ENCODE data around the gene GPR108.

DNA sequence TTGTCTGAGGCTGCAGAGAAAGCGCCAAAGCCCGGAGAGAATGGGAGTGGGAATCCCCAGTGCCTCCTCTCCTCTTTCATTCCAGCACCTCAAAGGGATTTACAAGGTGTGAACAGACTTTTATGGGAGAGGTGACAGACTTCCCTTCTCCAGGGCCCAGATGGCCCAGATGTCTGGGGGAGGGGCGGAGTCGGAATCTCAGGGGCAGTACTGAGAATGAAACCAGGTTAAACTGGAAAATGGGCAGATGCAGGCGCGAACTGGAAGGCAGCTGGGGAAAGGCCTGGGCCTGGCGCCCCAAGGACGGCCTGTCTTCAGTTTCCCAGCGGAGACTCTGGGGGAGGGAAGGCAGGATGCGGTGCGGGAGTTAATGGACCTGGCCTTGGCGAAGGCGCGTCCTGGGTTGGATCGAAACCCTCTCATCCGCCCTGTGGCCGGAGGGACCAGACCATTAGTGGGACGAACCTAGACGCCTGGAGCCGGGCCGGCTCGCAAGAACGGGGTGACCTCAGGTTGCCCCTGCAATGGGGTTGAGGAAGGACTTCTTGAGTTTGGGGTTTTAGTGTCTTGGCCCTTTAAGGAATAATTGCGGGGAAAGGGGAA lies 1.5 kb upstream of the GPR108 start:
- no peak for TF ChIP-seq CTCF (IDR thresholded peaks at IDR 0.05)
- no peak for TF ChIP-seq POLR2A (IDR thresholded peaks at IDR 0.05)

All from thyroid gland (tissue), 4 donors.